ENCODE measurements around the gene BSN. TPM values are rescaled to one million over a fixed set of nuclear protein-coding genes. Genes with fewer than 3 reads are reported as not detected.

Gene BSN
- polyA plus RNA-seq, 2 of the 4 experiments (the other 2 are of a cell fraction), result 0.04 to 0.08 TPM

- no peak overlapping the region for H3K27ac ChIP-seq
- no peaks in the 10 kb centered on the region for H3K4me1 ChIP-seq
- POLR2A ChIA-PET, result no interaction called here
- DNase-seq (ENCODE audit: low read depth in 1 of 2, low spot score in 1 of 2), result no peak
- WGBS (ENCODE audit: missing lambda C conversion rate), result 77% methylated on average over 27 of the region's 36 CpGs
- no peak overlapping the region for H3K4me3 ChIP-seq
- no peak overlapping the region for H3K4me2 ChIP-seq
- FAIRE-seq, result no peak
- CTCF ChIA-PET, result interaction anchor here (0.6 to 3.1 kb wide), 6 partner anchors 11 to 112 kb away, joined by 3 to 16 read pairs (median 3); no protein-coding TSS in a partner anchor
- H3K9me3 ChIP-seq, result no peaks in the 10 kb centered on the region
- no peak for ATAC-seq
- TF ChIP-seq FOSL2 (IDR thresholded peaks at IDR 0.05) (no peak), FOSL2 (CRISPR knock-in tag; IDR thresholded peaks at IDR 0.05) (no peak)
Measured at GRCh38 chr3:49652218-49652902, 98.1 kb downstream of the BSN start.

GRCh38 chr3:49652903-49653415 lies 98.7 kb downstream of the BSN start:
- CTCF ChIA-PET, result interaction anchor here (1.0 to 3.1 kb wide), 5 partner anchors 11 to 113 kb away, joined by 3 to 16 read pairs (median 3); no protein-coding TSS in a partner anchor
- DNase-seq (ENCODE audit: low read depth in 1 of 2, low spot score in 1 of 2) (no peak), FAIRE-seq (no peak), ATAC-seq (no peak)
- Histone ChIP-seq H3K27ac (no peak overlapping the region), H3K4me3 (no peak overlapping the region), H3K4me1 (no peaks in the 10 kb centered on the region), H3K4me2 (no peak overlapping the region), H3K9me3 (no peaks in the 10 kb centered on the region)
- WGBS (ENCODE audit: missing lambda C conversion rate), result 63% methylated on average over 16 of the region's 21 CpGs
- POLR2A ChIA-PET, result no interaction called here
- TF ChIP-seq EP300 (IDR thresholded peaks at IDR 0.05) (no peak), POLR2AphosphoS2 (conservative IDR thresholded peaks at IDR 0.05; ENCODE audit: low read length) (no peak)

- H3K4me3 ChIP-seq, result no peak overlapping the region
- POLR2A ChIA-PET, result no interaction called here
- no peaks in the 10 kb centered on the region for H3K9me3 ChIP-seq
- TF ChIP-seq CBX8 (IDR thresholded peaks at IDR 0.05) (no peak), EHF (CRISPR knock-in tag; IDR thresholded peaks at IDR 0.05) (no peak), HDAC2 (IDR thresholded peaks at IDR 0.05) (no peak), E2F6 (IDR thresholded peaks at IDR 0.05; ENCODE audit: borderline replicate concordance, low read depth) (no peak), TFCP2L1 (CRISPR knock-in tag; IDR thresholded peaks at IDR 0.05) (no peak), ZSCAN20 (CRISPR knock-in tag; IDR thresholded peaks at IDR 0.05) (no peak), MAFK (IDR thresholded peaks at IDR 0.05; ENCODE audit: partially characterized antibody) (no peak), NR3C1 (IDR thresholded peaks at IDR 0.05) (no peak), REST (IDR thresholded peaks at IDR 0.05) (no peak), MAZ (IDR thresholded peaks at IDR 0.05; ENCODE audit: borderline replicate concordance, low read depth, low read length) (no peak), CHD2 (IDR thresholded peaks at IDR 0.05; ENCODE audit: low read length, partially characterized antibody) (no peak), NFE2L2 (conservative IDR thresholded peaks at IDR 0.05; ENCODE audit: low read length) (no peak), POLR2A (IDR thresholded peaks at IDR 0.05; ENCODE audit: low read length) (no peak), RCOR1 (IDR thresholded peaks at IDR 0.05; ENCODE audit: low read depth, low read length) (no peak), SMC3 (IDR thresholded peaks at IDR 0.05) (no peak), ZC3H11A (IDR thresholded peaks at IDR 0.05) (no peak), ESRRA (IDR thresholded peaks at IDR 0.05; ENCODE audit: borderline replicate concordance, low read length) (no peak), RARB (CRISPR knock-in tag; IDR thresholded peaks at IDR 0.05) (no peak)
- FAIRE-seq, result no peak
- 74% methylated on average over 8 of the region's 8 CpGs for WGBS (ENCODE audit: missing lambda C conversion rate)
- DNase-seq (ENCODE audit: low read depth in 1 of 2, low spot score in 1 of 2), result no peak
- CTCF ChIA-PET, result interaction anchor here (1.2 to 3.1 kb wide), 5 partner anchors 10 to 114 kb away, joined by 3 to 16 read pairs (median 3); no protein-coding TSS in a partner anchor
- H3K27ac ChIP-seq, result no peak overlapping the region
- H3K4me1 ChIP-seq, result no peaks in the 10 kb centered on the region
- ATAC-seq, result no peak
- no peak overlapping the region for H3K4me2 ChIP-seq
Measured at GRCh38 chr3:49653621-49654020, 99.3 kb downstream of the BSN start.
